GM23338 (cell line): Measurements from ENCODE around the gene MAPRE2. TPM values are rescaled to one million over a fixed set of nuclear protein-coding genes. Genes with fewer than 3 reads are reported as not detected.

Source experiments
- ATAC-seq: fragments of 200-7000 bp; cut with Tn5 transposase; 3 replicates; pipeline ENCODE4 v1.9.1; 2020
- DNase-seq: peaks from one replicate; pipeline ENCODE4 v3.0.0-alpha.2; 2015; ENCODE audit warnings: low spot score
- H2AFZ ChIP-seq: fragments of 200-600 bp; sonication (generic); 2 replicates; pipeline ENCODE4 v1.8.0; 2016; ENCODE audit warnings: antibody characterized with exemption, mild to moderate bottlenecking, moderate library complexity
- H3F3A ChIP-seq: fragments of 200-600 bp; sonication (generic); replicated peaks from 2 replicates; pipeline ENCODE4 v1.8.0; 2017; ENCODE audit warnings: antibody characterized with exemption, mixed run types, low read depth
- H3K27ac ChIP-seq: fragments of 200-600 bp; sonication (generic); 2 replicates; pipeline ENCODE4 v1.6.1; 2016; ENCODE audit warnings: low read depth
- H3K27me3 ChIP-seq: fragments of 200-600 bp; sonication (generic); 2 replicates; pipeline ENCODE4 v1.8.0; 2016; ENCODE audit warnings: mild to moderate bottlenecking, mixed run types, moderate library complexity; ENCODE audit not compliant: insufficient read depth
- H3K36me3 ChIP-seq: fragments of 200-600 bp; sonication (generic); 2 replicates; pipeline ENCODE4 v1.8.0; 2016; ENCODE audit warnings: mild to moderate bottlenecking; ENCODE audit not compliant: insufficient read depth
- H3K4me1 ChIP-seq: fragments of 200-600 bp; sonication (generic); 2 replicates; pipeline ENCODE4 v1.8.0; 2016; ENCODE audit warnings: mild to moderate bottlenecking, moderate library complexity; ENCODE audit not compliant: insufficient read depth
- H3K4me2 ChIP-seq: fragments of 200-600 bp; sonication (generic); 2 replicates; pipeline ENCODE4 v1.7.1; 2017; ENCODE audit warnings: mixed run types
- H3K4me3 ChIP-seq: fragments of 200-600 bp; sonication (generic); 2 replicates; pipeline ENCODE4 v1.6.1; 2016; ENCODE audit warnings: mixed run types
- H3K79me2 ChIP-seq: fragments of 200-600 bp; sonication (generic); replicated peaks from 2 replicates; pipeline ENCODE4 v1.8.0; 2017; ENCODE audit warnings: mild to moderate bottlenecking; ENCODE audit not compliant: insufficient read depth
- H3K9me2 ChIP-seq: fragments of 200-600 bp; sonication (generic); 2 replicates; pipeline ENCODE4 v1.8.0; 2017; ENCODE audit not compliant: insufficient read depth
- H4K20me1 ChIP-seq: fragments of 200-600 bp; sonication (generic); replicated peaks from 2 replicates; pipeline ENCODE4 v1.8.0; 2017; ENCODE audit warnings: mild to moderate bottlenecking; ENCODE audit not compliant: insufficient read depth
- H3K27ac Mint-ChIP-seq: 2 replicates; pipeline ENCODE4 v1.8.0; 2020; ENCODE audit warnings: inconsistent platforms, mild to moderate bottlenecking, moderate library complexity, mixed read lengths
- H3K27me3 Mint-ChIP-seq: 3 replicates; pipeline ENCODE4 v1.8.0; 2022; ENCODE audit warnings: low read depth, mild to moderate bottlenecking, moderate library complexity, mixed read lengths, inconsistent platforms; ENCODE audit not compliant: insufficient read depth, poor library complexity
- H3K36me3 Mint-ChIP-seq: 3 replicates; pipeline ENCODE4 v1.8.0; 2021; ENCODE audit warnings: low read depth, mild to moderate bottlenecking, inconsistent platforms, moderate library complexity, mixed read lengths
- H3K4me1 Mint-ChIP-seq: 3 replicates; pipeline ENCODE4 v1.8.0; 2020; ENCODE audit warnings: mild to moderate bottlenecking, inconsistent platforms, mixed read lengths
- H3K4me3 Mint-ChIP-seq: 3 replicates; pipeline ENCODE4 v1.8.0; 2021; ENCODE audit warnings: moderate library complexity, mild to moderate bottlenecking, inconsistent platforms, mixed read lengths
- H3K9me3 Mint-ChIP-seq: 3 replicates; pipeline ENCODE4 v1.8.0; 2020; ENCODE audit warnings: moderate library complexity, mild to moderate bottlenecking, inconsistent platforms, mixed read lengths
- CREB1 ChIP-seq: fragments of 250-450 bp; sonication (Bioruptor Pico); IDR thresholded peaks from 2 replicates; pipeline ENCODE4 v1.5.0; 2020; ENCODE audit warnings: low read depth, mild to moderate bottlenecking, moderate library complexity
- EZH2phosphoT487 ChIP-seq: fragments of 200-600 bp; sonication (generic); IDR thresholded peaks from one replicate; pipeline ENCODE4 v1.8.1; 2018; ENCODE audit warnings: antibody characterized with exemption; ENCODE audit not compliant: unreplicated experiment
- NANOG ChIP-seq: IDR thresholded peaks from 2 replicates; pipeline ENCODE4 v1.6.1; 2016; ENCODE audit warnings: antibody characterized with exemption, borderline replicate concordance
- POLR2AphosphoS5 ChIP-seq: IDR thresholded peaks from 2 replicates; pipeline ENCODE4 v1.6.1; 2016; ENCODE audit warnings: antibody characterized with exemption, low read depth
- polyA plus RNA-seq: library from polyadenylated mRNA; unstranded; fragments of >200 nt; fragmentation: Nextera tagmentation; extraction: Ambion mirVana; gene quantifications from 2 replicates; pipeline ENCODE4 v1.2.1, GENCODE V29; 2016
- total RNA-seq: library from RNA; depleted of rRNA; stranded (reverse); fragments of >200 nt; shearing (Covaris generic); gene quantifications from 2 replicates; pipeline ENCODE4 v1.2.3, GENCODE V29; 2014
- TF ChIP-seq, protein P1 (sequence below): fragments of 250-450 bp; sonication (Bioruptor Pico); IDR thresholded peaks from 2 replicates; pipeline ENCODE4 v1.5.0; 2020; ENCODE audit warnings: mild to moderate bottlenecking, moderate library complexity
- TF ChIP-seq, protein P2 (sequence below): IDR thresholded peaks from 2 replicates; pipeline ENCODE4 v1.6.1; 2016; ENCODE audit warnings: antibody characterized with exemption

The MAPRE2 gene
- total and polyA plus RNA-seq, 2 experiments from 2014 or later = 17.8 to 40.4 TPM

DNA sequence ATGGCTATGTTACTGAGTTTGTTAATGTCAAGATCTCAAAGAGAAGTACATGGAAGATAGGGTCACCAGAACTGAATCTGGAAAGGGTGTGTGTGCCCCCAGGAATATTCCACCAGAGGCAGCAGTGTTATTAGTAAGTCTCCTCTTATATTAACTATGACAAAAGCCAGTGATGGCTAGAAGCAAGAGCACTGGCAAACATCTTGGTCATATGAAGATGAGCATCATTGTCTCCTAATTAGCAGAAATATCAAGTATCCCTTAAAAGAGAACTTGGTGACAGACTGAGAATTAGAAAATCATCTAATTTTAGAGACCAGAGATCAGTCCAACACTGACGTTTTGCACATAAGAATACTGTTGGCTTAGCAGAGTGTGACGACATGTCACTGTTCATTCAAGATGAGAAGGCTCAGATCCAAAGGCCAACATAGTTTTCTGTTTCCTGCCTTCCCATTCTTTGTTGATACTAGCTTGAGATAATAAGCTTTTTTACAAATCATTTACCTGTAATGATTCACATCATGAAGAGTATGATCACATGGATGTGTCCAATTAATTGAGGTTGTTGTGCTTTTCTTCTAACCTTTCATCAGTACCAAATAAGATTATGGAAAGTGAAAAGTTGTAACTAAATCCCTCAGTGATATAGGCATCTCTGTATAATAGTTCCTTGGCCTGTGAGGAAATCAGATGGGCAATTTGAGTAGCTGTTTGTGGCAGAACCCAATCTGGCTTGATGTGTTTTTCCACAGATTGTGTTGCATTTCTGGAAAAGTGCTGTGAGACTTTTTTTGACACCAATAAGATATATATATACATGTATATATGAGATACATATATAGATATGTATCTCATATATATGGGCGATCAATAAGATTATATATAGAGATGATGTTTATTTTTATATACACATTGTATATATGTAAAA lies 44.5 kb downstream of the MAPRE2 start:
- H3K79me2 ChIP-seq = no peaks in the 10 kb centered on the region
- no peak overlapping the region for H3K27ac Mint-ChIP-seq
- H3K4me1 Mint-ChIP-seq = no peaks in the 10 kb centered on the region
- no peak overlapping the region for H3K4me3 Mint-ChIP-seq
- H2AFZ ChIP-seq = no peak overlapping the region
- no peak for ATAC-seq
- no peak overlapping the region for H3K27ac ChIP-seq
- no peaks in the 10 kb centered on the region for H3K9me2 ChIP-seq
- H3K9me3 Mint-ChIP-seq = no peaks in the 10 kb centered on the region
- TF ChIP-seq, protein P1, sequence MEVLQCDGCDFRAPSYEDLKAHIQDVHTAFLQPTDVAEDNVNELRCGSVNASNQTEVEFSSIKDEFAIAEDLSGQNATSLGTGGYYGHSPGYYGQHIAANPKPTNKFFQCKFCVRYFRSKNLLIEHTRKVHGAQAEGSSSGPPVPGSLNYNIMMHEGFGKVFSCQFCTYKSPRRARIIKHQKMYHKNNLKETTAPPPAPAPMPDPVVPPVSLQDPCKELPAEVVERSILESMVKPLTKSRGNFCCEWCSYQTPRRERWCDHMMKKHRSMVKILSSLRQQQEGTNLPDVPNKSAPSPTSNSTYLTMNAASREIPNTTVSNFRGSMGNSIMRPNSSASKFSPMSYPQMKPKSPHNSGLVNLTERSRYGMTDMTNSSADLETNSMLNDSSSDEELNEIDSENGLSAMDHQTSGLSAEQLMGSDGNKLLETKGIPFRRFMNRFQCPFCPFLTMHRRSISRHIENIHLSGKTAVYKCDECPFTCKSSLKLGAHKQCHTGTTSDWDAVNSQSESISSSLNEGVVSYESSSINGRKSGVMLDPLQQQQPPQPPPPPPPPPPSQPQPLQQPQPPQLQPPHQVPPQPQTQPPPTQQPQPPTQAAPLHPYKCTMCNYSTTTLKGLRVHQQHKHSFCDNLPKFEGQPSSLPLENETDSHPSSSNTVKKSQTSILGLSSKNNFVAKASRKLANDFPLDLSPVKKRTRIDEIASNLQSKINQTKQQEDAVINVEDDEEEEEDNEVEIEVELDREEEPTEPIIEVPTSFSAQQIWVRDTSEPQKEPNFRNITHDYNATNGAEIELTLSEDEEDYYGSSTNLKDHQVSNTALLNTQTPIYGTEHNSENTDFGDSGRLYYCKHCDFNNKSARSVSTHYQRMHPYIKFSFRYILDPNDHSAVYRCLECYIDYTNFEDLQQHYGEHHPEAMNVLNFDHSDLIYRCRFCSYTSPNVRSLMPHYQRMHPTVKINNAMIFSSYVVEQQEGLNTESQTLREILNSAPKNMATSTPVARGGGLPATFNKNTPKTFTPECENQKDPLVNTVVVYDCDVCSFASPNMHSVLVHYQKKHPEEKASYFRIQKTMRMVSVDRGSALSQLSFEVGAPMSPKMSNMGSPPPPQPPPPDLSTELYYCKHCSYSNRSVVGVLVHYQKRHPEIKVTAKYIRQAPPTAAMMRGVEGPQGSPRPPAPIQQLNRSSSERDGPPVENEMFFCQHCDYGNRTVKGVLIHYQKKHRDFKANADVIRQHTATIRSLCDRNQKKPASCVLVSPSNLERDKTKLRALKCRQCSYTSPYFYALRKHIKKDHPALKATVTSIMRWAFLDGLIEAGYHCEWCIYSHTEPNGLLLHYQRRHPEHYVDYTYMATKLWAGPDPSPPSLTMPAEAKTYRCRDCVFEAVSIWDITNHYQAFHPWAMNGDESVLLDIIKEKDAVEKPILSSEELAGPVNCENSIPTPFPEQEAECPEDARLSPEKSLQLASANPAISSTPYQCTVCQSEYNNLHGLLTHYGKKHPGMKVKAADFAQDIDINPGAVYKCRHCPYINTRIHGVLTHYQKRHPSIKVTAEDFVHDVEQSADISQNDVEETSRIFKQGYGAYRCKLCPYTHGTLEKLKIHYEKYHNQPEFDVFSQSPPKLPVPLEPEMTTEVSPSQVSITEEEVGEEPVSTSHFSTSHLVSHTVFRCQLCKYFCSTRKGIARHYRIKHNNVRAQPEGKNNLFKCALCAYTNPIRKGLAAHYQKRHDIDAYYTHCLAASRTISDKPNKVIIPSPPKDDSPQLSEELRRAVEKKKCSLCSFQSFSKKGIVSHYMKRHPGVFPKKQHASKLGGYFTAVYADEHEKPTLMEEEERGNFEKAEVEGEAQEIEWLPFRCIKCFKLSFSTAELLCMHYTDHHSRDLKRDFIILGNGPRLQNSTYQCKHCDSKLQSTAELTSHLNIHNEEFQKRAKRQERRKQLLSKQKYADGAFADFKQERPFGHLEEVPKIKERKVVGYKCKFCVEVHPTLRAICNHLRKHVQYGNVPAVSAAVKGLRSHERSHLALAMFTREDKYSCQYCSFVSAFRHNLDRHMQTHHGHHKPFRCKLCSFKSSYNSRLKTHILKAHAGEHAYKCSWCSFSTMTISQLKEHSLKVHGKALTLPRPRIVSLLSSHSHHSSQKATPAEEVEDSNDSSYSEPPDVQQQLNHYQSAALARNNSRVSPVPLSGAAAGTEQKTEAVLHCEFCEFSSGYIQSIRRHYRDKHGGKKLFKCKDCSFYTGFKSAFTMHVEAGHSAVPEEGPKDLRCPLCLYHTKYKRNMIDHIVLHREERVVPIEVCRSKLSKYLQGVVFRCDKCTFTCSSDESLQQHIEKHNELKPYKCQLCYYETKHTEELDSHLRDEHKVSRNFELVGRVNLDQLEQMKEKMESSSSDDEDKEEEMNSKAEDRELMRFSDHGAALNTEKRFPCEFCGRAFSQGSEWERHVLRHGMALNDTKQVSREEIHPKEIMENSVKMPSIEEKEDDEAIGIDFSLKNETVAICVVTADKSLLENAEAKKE (CRISPR knock-in tag) = no peak
- no peak for TF ChIP-seq NANOG
- no peak for TF ChIP-seq CREB1 (CRISPR knock-in tag)
- TF ChIP-seq EZH2phosphoT487 = no peak
- TF ChIP-seq, protein P2, sequence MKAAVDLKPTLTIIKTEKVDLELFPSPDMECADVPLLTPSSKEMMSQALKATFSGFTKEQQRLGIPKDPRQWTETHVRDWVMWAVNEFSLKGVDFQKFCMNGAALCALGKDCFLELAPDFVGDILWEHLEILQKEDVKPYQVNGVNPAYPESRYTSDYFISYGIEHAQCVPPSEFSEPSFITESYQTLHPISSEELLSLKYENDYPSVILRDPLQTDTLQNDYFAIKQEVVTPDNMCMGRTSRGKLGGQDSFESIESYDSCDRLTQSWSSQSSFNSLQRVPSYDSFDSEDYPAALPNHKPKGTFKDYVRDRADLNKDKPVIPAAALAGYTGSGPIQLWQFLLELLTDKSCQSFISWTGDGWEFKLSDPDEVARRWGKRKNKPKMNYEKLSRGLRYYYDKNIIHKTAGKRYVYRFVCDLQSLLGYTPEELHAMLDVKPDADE = no peak
- TF ChIP-seq POLR2AphosphoS5 = no peak
- H3K4me2 ChIP-seq = no peak overlapping the region
- no peak overlapping the region for H3K4me3 ChIP-seq
- H3K36me3 ChIP-seq = no peaks in the 10 kb centered on the region
- no peaks in the 10 kb centered on the region for H3K36me3 Mint-ChIP-seq
- H3K4me1 ChIP-seq = no peaks in the 10 kb centered on the region
- H3F3A ChIP-seq = no peaks in the 10 kb centered on the region
- H3K27me3 ChIP-seq = no peaks in the 10 kb centered on the region
- no peaks in the 10 kb centered on the region; the same call in none of the 2 replicates for H4K20me1 ChIP-seq
- no peaks in the 10 kb centered on the region for H3K27me3 Mint-ChIP-seq
- DNase-seq = no peak
